Adrenal gland (tissue), 5 donors: Measurements from ENCODE around the gene KCNT2.

Source experiments
- POLR2A ChIP-seq, 2 donors: fragments of 450-650 bp; IDR thresholded peaks; one replicate each; pipeline ENCODE4 v1.6.1; 2017; ENCODE audit warnings: antibody characterized with exemption in 2 of 2, mild to moderate bottlenecking in 2 of 2, moderate library complexity in 1 of 2
- TF ChIP-seq, protein P1 (sequence below), 6 experiments: fragments of 450-650 bp in 4 of 6; fragments of 200-600 bp in 2 of 6; sonication (generic) in 1 of 6; IDR thresholded peaks; 1 replicate in 5 of 6; 2 replicates in 1 of 6; pipeline versions ENCODE4 v1.5.1 to v1.8.0; 2016 to 2021; ENCODE audit warnings: antibody characterized with exemption in 6 of 6, mild to moderate bottlenecking in 2 of 6, moderate library complexity in 1 of 6
- donor health status: DM: no; HTN: no; CAD: no.

DNA sequence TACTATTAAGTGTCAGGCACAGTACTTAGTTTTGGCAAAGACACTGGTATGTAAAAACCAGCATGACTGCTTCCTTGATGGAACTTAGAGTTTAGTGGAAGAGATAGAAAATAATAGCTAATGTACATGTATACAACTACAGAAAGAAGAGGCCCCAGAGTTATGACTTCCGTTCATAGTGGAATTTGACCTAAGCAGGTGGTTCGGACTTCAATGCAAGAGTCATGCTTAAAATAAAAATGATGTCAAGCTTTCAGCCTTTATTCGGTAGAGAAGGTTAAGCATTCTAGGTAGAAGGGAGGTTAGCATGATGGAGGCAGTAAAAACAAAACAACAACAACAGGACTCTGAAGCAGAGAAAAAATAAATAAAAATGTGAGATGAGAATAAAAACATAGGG lies 165.9 kb downstream of the KCNT2 start:
- TF ChIP-seq, protein P1, sequence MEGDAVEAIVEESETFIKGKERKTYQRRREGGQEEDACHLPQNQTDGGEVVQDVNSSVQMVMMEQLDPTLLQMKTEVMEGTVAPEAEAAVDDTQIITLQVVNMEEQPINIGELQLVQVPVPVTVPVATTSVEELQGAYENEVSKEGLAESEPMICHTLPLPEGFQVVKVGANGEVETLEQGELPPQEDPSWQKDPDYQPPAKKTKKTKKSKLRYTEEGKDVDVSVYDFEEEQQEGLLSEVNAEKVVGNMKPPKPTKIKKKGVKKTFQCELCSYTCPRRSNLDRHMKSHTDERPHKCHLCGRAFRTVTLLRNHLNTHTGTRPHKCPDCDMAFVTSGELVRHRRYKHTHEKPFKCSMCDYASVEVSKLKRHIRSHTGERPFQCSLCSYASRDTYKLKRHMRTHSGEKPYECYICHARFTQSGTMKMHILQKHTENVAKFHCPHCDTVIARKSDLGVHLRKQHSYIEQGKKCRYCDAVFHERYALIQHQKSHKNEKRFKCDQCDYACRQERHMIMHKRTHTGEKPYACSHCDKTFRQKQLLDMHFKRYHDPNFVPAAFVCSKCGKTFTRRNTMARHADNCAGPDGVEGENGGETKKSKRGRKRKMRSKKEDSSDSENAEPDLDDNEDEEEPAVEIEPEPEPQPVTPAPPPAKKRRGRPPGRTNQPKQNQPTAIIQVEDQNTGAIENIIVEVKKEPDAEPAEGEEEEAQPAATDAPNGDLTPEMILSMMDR (IDR thresholded peaks at IDR 0.05), result no peak
- no peak for TF ChIP-seq POLR2A (IDR thresholded peaks at IDR 0.05)
